D341Med (cell line): ENCODE data around the gene ENTPD7.
"Not testable (repeated sequence)": the region's sequence is repeated elsewhere in the genome, so short reads cannot be mapped to it uniquely, and the experiment has no call there.

Source experiments
- DNase-seq: peaks from one replicate; pipeline ENCODE4 v3.0.0; 2012; ENCODE audit warnings: low spot score

The ENTPD7 gene, protein sequence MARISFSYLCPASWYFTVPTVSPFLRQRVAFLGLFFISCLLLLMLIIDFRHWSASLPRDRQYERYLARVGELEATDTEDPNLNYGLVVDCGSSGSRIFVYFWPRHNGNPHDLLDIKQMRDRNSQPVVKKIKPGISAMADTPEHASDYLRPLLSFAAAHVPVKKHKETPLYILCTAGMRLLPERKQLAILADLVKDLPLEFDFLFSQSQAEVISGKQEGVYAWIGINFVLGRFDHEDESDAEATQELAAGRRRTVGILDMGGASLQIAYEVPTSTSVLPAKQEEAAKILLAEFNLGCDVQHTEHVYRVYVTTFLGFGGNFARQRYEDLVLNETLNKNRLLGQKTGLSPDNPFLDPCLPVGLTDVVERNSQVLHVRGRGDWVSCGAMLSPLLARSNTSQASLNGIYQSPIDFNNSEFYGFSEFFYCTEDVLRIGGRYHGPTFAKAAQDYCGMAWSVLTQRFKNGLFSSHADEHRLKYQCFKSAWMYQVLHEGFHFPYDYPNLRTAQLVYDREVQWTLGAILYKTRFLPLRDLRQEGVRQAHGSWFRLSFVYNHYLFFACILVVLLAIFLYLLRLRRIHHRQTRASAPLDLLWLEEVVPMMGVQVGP

DNA sequence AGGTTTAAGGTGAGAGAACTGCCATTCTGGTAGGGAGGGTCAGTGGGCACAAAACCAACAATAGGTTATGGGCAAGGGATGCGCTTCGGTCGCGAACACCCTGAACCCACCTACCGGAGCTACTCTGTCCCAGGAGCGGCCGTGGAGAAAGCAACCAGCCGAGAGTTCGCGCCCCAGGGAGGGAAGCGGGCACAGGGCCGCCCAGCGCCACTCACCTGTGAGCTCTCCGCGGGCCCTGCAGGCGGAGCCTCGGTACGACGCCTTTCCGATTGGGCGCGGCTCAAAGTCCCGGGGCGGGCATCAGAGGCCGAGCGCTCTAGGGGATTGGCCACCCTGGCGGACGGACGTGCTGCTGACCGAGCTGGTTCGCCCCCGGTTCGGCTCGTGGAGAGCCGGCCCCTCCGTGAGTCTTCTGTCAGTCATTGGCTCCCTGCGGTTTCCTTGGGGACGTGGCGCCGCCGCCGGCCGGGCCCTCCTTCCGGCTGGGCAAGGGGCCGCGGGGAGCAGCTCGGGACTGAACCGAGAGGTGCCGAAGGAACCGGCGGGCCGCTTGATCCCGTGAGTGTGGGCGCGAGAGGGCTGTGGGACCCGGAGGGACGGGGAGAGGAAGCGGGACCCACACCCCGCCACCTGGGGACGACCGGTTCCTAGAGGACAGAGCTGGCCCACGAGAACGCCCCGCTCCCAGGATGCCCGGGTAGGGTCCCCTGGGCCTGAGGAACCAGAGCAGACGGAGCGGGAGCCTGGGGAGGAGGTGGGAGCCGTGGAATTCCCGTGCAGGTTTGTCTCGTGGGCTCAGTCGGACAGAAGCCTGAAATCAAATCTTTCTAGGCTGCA lies at the start of gene ENTPD7:
Gene ENTPD7 (plus strand): TSS at position 479 of the 837 bp plus-strand sequence. CDS start 448 bp downstream, outside the sequence.
- DNase-seq: peak; percentile 94

DNA sequence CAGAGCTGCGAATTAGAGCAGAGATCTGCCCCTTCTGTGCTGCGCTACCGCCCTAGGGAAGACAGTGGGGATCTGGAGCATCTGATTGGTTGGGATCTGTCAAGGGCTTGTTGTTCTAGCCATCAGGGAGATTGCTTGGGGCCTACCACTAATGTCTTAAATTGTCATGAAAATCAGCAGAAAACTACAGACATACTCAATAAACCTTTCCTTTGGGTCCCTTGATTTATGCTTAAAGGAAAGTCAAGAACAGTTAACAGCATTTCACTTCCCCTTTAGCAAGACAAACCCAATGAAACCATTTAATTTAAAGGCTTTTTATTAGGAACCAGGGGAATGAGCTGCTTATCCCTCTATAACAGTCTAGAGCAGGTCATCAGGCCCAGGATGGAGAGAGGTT lies 49.1 kb upstream of the ENTPD7 start:
- DNase-seq: no peak

DNA sequence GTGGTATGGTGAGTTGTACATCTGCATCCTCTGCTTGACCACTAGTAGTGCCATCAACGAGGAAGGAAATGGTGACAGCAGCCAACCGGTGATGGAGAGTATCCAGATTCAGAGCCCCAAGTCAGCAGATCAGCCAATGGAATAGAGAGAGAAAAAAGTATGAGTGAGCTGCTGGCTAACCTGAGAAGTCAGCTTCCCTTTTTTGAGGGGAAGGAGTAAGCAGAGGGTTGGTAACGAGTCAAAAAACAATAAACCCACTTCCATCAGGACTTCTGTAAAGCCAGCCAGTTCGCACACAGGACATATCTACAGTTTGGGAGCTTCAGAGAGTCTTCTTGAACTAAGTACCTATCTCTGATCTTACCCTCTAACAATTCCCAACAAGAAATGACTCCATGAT lies 48.0 kb upstream of the ENTPD7 start:
- DNase-seq: no peak

DNA sequence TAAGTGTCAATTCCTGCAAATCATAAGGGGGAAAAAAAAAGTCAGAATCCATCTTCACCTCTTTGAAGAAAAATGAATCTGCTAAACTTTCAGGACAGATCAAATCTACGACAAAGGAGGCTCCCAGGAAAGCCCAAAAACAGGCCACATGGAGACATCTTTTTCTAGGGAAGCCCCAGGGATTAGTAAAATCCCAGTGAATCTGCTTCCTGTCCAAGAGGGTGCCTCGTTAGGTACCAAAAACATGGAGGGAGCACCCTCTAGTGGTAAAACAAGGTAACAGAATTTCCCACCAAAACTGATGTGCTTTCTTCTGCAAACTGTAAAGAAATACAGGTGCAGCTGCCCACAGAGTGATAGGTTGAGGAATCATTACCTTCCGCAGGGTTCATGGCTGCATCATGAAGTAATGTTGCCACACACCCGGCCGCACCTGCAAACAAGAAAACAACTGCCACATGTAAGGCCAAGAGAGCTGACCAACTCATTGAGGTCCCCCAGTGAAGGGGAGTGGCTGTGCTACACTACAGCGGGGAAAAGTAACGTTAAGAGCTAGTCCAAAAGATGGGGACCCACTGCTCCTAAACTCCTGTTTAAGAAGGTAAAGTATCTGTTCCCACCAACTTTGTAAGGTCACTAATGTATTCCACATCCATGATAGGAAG lies 47.0 kb upstream of the ENTPD7 start:
- peak; percentile 61 for DNase-seq

DNA sequence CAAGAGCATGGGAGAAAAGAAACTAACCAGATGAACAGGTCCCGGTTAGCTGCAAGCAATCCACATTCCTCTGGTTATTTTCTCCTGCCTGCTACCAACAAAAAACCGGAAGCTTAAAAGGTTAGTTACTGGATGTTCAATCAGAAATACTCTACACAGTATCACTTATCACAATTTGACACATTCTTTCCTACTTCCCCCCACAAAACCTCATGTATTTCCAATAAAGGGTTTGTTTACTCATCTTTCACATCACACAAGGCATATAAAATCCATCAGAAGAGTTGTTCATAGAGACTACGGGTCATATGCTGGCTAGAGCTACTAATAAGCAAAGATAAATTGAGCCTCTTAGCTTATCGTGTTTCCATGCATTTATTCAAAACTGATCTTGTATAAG lies 43.9 kb upstream of the ENTPD7 start:
- no peak for DNase-seq

DNA sequence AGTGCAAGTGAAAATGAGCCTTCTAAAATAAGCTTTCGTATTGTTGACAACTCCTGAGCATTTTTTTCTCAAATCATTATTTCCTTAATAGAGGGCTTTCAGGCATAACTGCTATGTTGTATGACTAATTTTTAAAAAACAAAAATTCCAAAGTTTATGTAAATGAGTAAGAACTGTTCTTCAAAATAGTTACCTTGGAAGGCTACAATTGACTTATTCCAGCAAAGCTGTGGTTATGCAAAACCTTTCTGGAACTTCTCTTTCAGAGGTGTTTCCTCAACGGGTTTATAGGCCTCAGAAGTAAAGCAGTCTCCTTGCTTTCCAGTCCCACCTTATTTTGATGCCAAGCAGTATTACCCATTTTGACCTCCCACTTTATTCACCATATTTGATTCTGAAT lies 41.6 kb upstream of the ENTPD7 start:
- DNase-seq: no peak

DNA sequence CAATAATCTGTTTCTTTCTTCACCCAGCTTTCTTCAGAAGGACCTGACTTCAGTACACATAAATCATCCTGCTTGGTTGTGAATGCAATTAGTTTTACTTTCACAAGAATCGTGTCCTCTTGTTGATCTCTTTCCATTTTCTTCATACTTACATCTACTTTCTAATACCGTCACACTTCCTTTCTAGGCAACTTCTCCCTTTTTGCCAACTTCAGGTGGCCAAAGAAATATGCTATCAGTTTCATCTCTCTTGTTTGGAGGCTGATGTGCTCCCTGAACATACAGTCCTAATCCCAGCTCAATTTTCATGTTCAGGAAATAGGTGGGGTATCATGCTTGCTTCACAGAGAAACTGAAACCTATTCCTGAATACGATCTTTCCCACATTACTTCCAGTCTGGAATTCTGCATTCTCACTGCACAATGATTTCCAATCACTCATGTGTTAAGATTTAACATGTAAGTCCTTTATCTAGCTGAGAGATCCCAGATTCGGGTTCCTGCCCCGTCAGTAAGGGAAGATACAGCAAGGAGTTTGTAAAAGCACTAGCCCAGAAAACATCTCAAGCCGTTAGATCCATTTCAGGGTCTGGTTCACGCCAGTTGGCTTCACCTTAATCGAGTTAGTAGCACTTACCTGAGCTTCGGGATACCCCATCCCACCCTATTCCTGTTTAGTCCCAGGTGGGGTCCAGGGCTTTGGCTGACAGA lies 40.1 kb upstream of the ENTPD7 start:
- DNase-seq: no peak

DNA sequence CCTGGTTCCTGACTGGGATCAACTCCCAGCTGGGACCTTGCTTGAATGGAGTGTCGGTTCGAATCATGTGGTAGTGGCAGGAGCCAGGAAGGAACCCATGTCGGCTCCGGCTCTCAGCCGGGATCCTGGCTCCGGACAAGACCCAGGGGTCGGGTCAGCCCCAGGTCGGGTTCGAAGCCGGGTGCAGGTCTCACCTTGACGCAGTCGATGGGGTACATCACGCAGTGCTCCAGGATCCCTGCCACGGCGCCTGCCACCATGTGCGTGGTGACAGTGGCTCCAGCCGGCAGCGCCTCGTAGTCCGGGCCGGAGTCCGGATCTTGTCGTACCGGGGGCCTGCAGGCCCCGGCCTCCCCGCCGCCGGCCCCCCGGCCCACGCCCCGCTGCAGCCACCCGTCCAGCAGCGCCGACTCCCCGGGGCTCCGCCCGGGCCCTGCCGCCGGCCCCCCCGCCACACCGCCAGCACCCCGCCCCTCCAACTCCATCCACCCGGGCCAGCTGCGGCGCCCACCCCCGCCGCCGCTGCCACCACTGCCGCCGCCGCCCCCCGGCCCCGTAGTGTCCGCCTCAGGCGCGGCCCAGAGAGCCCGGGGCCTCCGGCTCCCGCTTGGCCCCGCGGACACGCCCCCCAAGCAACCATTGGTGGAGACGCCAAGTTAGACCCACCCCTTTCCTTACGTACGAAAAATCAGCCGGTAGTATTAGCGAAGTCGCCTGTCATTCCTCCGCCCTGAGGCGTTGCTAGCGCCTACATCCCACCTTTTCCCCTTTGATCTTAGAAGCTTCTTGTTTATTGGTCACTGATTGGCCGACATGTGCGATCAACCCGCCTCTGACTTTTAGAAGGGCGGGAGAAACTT lies 39.2 kb upstream of the ENTPD7 start, which contains the start of gene SLC25A28:
Gene SLC25A28 (minus strand): TSS at position 589 of the 860 bp plus-strand sequence. CDS start 104 bp downstream, at position 485.
- peak; percentile 85 for DNase-seq

DNA sequence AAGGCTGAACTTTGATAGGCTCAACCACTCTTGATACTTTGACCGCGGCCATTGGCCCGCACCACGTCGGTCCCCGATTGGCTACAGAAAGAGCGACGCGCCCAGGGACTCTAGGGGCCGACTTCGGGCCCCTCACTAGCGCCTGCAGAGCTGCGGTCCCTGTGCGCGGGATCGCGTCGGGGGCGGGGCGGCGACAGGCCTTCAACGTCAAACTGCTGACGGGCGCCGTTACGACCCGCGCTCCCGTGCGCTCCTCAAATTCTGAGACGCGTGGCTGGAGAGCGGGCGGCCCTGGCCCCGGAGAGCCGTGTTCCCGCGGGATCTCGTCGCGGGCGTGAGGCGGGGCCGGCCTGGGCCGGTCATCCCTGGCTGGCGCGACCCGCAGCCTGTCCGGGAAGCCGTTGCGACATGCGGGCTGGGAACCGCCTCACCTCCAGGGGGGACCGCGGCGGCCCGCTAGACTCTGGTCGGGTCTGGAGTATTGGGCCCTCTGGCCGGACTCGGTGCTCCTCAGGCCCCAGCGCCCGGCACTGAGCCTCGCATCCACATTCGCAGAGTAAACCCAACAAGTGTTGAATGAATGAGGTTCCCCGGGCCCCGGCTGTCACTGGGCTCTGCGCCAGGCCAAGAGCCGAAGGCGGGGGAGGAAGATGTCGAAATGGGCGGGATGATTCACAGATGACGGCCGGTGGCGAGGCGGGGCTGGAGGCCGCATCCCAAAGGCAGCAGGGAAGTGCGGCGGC lies 38.4 kb upstream of the ENTPD7 start:
- DNase-seq: peak; percentile 88

DNA sequence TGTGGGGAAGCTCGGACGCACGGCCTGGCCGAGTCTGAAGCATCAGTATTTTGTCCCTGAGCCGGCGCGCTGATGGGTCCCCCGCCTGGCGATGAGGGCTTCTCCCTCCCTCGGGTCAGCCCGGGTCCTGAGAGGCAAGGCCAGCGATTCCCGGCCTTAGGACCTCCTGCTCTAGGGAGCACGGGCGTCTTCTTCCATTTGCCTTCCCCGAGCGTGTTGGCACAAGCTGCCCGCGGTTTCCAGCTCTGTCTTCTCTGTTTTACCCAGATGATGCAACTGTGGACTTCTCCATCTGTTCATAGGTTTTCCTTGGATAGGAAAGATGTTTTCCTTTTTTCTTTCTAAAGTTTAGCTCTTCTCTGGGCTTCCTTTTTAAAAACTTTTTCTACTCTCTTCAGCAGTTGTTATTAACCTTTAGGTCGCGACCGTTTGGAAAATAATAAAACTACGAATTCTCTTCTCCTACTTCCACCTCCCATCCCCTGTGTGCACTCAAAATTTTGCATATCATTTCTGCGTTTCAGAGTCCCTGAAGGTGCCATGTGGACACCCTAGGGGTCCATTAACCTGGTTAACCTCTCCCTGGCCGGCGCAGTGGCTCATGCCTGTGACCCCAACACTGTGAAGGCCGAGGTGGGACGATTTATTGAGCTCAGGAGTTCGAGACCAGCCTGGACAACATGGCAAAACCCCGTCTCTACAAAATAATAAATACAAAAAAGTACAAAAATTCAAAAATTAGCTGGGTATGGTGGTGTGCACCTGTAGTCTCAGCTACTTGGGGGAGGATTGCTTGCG lies 37.7 kb upstream of the ENTPD7 start:
- no peak for DNase-seq

DNA sequence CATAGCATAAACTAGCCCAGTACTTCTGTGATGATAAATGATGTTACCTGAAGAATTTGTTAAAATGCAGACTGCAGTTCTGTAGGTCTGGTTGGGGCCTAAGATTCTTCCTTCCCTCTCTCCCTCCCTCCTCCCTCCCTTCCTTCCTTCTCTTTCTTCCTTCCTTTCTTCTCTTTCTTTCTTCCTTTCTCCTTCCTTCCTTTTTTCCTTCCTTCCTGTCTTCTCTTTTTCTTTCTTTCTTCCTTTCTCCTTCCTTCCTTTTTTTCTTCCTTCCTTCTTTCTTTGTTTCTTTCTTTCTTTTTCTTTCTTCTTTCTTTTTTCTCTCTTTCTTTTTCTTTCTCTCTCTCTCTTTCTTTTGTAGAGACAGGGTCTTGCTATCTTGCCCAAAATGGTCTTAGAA lies 35.4 kb upstream of the ENTPD7 start:
- DNase-seq: no peak

DNA sequence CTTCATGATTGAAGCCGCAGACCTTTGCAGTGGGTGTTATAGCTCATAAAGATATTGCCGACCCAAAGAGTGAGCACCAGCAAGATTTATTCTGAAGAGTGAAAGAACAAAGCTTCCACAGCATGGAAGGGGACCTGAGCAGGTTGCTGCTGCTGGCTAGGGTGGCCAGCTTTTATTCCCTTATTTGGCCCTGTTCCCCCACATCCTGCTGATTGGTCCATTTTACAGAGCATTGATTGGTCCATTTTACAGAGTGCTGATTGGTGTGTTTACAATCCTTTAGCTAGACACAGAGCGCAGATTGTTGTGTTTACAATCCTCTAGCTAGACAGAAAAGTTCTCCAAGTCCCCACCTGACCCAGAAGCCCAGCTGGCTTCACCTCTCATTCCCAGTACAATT lies 34.2 kb upstream of the ENTPD7 start:
- not testable (repeated sequence) for DNase-seq

DNA sequence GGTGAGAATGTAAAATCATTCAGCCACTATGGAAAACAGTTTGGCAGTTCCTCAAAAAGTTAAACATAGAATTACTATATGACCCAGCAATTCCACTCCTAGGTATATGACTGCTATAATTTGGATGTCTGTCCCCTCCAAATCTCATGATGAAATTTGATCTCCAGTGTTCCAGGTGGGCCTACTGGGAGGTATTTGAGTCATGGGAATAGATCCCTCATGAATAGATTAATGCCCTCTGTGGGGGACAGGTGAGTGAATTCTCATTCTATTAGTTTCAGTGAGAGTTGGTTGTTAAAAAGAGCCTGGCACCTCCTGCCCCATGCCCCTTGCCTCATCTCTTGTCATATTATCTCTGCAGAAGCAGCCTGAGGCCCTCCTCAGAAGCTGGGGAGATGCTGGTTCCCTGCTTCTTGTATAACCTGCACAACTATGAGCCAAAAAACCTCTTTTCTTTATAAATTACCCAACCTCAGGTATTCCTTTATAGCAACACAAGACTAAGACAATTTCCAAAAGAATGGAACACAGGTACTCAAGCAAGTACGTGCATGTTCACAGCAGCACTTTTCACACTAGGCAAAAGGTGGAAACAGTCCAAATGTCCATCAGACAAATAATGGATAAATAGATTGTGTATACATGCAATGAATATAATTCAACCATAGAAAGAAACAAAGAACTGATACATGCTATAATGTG lies 30.2 kb upstream of the ENTPD7 start:
- DNase-seq: no peak

DNA sequence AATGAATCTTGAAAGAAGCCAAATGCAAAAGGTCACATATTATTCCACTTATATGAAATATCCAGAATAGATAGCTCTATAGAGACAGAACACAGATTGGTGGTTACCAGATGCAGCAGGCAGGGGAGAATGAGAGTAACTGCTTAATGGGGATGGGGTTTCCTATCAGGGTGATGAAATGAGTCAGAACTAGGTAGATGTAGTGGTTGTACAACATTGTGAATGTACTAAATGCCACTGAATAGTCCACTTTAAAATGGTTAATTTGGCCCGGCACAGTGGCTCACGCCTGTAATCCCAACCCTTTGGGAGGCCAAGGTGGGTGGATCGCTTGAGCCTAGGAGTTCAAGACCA lies 29.7 kb upstream of the ENTPD7 start:
- no peak for DNase-seq

DNA sequence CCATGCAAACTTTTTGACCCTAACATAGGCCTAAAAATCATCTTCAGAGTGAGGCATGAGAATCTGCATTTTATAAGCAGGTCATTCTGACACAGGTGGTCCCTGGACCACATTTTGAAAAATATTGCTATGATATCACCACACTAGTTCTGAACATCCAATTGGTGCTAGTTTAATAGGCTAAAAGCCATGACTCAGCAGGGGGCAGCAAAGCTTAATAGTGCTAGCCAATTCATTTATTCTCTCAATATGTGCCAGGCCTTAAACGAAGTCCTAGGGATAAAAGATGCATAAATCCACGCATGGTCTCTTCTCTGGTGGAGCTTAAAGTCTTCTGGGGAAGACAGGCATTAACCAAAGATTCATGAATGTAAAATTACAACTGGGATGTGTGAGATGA lies 28.9 kb upstream of the ENTPD7 start:
- no peak for DNase-seq

DNA sequence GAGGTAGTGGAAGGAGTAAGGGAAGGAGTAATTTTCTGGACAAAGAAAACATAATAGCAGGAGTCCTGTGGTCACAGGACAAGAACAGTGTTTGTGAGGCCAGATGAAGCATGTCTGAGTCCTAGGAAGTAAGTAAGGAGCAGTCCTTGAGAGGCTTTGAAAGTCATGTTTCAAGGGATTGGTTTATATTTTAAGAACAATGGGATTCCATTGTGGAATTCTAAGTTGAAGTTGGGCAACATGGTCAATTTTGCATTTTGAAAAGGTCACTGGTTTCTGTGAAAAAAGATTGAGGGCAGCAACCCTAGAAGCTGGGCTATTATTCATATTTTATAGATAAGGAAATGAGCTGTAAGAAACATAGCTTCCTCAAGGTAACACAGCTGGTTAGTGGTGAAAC lies 28.3 kb upstream of the ENTPD7 start:
- DNase-seq: no peak

DNA sequence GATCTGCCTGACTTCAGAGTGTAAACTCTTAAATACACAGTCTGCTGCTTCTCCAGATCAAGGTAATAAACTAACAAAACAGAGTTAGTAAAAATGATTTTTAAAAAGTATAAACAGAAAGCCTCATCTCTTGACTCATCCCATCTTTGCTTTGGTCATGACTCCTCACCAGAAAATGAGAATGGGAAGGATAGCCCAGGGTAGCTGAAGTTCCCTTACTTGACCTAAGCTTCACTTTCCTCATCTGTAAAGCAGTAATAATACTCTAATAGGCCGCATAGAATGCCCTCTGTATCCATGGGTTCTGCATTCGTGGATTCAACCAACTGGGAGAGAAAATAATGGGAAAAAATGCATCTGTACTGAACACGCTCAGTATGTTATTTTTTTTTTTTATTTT lies 27.8 kb upstream of the ENTPD7 start:
- no peak for DNase-seq

DNA sequence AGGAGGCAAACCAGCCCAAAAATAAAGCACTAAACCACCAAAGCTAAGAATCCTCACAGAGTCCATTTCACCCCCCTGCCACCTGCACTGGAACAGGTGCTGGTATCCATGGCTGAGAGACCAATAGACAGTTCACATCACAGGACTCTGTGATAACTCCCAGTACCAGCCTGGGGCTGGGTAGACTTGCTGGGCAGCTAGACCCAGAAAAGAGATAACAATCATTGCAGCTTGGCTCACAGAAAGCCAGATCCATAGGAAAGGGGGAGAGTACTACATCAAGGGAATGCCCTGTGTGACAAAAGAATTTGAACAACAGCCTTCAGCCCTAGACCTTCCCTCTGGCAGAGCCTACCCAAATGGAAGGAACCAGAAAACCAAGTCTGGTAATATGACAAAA lies 25.5 kb upstream of the ENTPD7 start:
- DNase-seq: no peak
